Karpas-422 (cell line): ENCODE data around the gene KIF23. TPM values are rescaled to one million over a fixed set of nuclear protein-coding genes. Genes with fewer than 3 reads are reported as not detected.

Source experiments
- DNase-seq: peaks from one replicate; pipeline ENCODE4 v3.0.0-alpha.2; 2015
- H2AFZ ChIP-seq: fragments of 200-600 bp; sonication (generic); 2 replicates; pipeline ENCODE4 v1.6.1; 2014; ENCODE audit warnings: antibody characterized with exemption, low read length, mixed read lengths
- H3K27ac ChIP-seq: fragments of 200-600 bp; sonication (generic); 2 replicates; pipeline ENCODE4 v1.5.1; 2014; ENCODE audit warnings: mild to moderate bottlenecking, low read length, moderate library complexity
- H3K27me3 ChIP-seq: fragments of 200-600 bp; sonication (generic); 2 replicates; pipeline ENCODE4 v1.6.1; 2014; ENCODE audit warnings: low read length, mixed read lengths
- H3K36me3 ChIP-seq: fragments of 200-600 bp; sonication (generic); 2 replicates; pipeline ENCODE4 v1.6.1; 2014; ENCODE audit warnings: low read length, mixed read lengths; ENCODE audit not compliant: insufficient read depth
- H3K4me1 ChIP-seq: fragments of 200-600 bp; sonication (generic); 2 replicates; pipeline ENCODE4 v1.6.1; 2014; ENCODE audit warnings: mild to moderate bottlenecking, low read length, mixed read lengths
- H3K4me2 ChIP-seq: fragments of 200-600 bp; sonication (generic); 2 replicates; pipeline ENCODE4 v1.6.1; 2014; ENCODE audit warnings: low read length, low read depth, mild to moderate bottlenecking; ENCODE audit not compliant: poor library complexity, severe bottlenecking
- H3K4me3 ChIP-seq: fragments of 200-600 bp; sonication (generic); 2 replicates; pipeline ENCODE4 v1.5.1; 2014; ENCODE audit warnings: mild to moderate bottlenecking, antibody characterized with exemption, low read length, mixed read lengths
- H3K79me2 ChIP-seq: fragments of 200-600 bp; sonication (generic); 2 replicates; pipeline ENCODE4 v1.6.1; 2014; ENCODE audit warnings: mild to moderate bottlenecking, low read length, mixed read lengths
- H3K9ac ChIP-seq: fragments of 200-600 bp; sonication (generic); 2 replicates; pipeline ENCODE4 v1.6.0; 2014; ENCODE audit warnings: low read length
- H3K9me2 ChIP-seq: fragments of 200-600 bp; sonication (generic), shearing (Covaris generic); replicated peaks from 2 replicates; pipeline ENCODE4 v1.6.0; 2014; ENCODE audit warnings: mild to moderate bottlenecking, low read length, moderate library complexity; ENCODE audit not compliant: insufficient read depth
- H3K9me3 ChIP-seq: fragments of 300-700, 200-600 bp; sonication (generic); 2 replicates; pipeline ENCODE4 v1.6.1; 2014; ENCODE audit warnings: low read length, mixed read lengths
- H4K20me1 ChIP-seq: fragments of 200-600 bp; sonication (generic); 2 replicates; pipeline ENCODE4 v1.6.1; 2014; ENCODE audit warnings: mild to moderate bottlenecking, antibody characterized with exemption, low read length, low read depth; ENCODE audit not compliant: insufficient read depth
- total RNA-seq: library from RNA; depleted of rRNA; stranded (reverse); fragments of >200 nt; shearing (Covaris generic); gene quantifications from 2 replicates; pipeline ENCODE4 v1.2.3, GENCODE V29; 2014; ENCODE audit warnings: low replicate concordance

Gene KIF23
- total RNA-seq, 1 experiment from 2014 or later, result 32.4 TPM

- H3K4me1 ChIP-seq, result peaks cover 7% of the 10 kb centered on the region
- no peak overlapping the region for H3K4me2 ChIP-seq
- no peak overlapping the region for H2AFZ ChIP-seq
- no peaks in the 10 kb centered on the region for H3K79me2 ChIP-seq
- no peaks in the 10 kb centered on the region for H4K20me1 ChIP-seq
- no peak overlapping the region for H3K9ac ChIP-seq
- no peak overlapping the region for H3K27ac ChIP-seq
- H3K36me3 ChIP-seq, result no peaks in the 10 kb centered on the region
- peaks cover 10% of the 10 kb centered on the region for H3K9me3 ChIP-seq
- H3K27me3 ChIP-seq, result peaks cover 6% of the 10 kb centered on the region; the same call in 1 of the 2 replicates
- H3K4me3 ChIP-seq, result no peak overlapping the region
- peak; percentile 85 for DNase-seq
- H3K9me2 ChIP-seq, result no peaks in the 10 kb centered on the region
Observed at GRCh38 chr15:69475769-69476358, 61.7 kb downstream of the KIF23 start.

DNA sequence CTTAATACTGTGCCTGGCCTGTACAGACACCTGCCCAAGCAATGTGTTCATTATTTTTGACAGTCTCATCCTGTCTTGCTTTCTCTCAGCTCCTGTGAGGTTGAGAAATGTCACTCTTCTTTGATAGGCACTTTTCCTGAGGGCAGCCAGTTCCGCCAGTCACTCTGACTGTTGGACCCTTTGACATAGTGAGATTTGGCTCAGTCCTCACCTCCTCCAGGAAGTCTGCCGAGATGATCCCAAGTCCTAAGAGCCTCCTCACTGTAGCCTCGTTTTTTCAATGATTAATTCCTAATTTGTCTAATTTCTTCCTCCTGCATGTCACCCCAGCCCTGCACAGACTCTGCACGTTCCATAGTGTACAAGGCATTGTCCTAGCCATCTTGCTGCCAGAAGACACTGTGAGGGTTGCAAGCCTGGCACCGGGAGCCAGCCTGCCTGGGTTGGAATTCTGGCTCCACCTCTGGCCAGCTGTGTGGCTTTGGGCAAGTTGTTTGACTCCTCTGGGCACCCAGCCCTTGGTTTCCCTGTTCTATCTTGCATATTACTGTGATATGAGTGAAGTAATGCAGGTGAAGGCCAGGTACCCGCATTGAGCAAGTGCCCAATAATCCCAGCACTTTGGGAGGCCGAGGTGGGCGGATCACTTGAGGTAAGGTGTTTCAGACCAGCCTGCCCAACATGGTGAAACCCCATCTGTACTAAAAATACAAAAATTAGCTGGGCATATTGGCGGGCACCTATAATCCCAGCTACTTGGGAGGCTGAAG is 62.7 kb downstream of the KIF23 start:
- no peaks in the 10 kb centered on the region for H4K20me1 ChIP-seq
- peaks cover 6% of the 10 kb centered on the region; the same call in 1 of the 2 replicates for H3K27me3 ChIP-seq
- H3K4me2 ChIP-seq, result no peak overlapping the region
- H3K9ac ChIP-seq, result no peak overlapping the region
- H3K79me2 ChIP-seq, result no peaks in the 10 kb centered on the region
- H3K9me3 ChIP-seq, result peaks cover 10% of the 10 kb centered on the region
- H3K27ac ChIP-seq, result no peak overlapping the region
- no peak overlapping the region for H2AFZ ChIP-seq
- no peak for DNase-seq
- no peak overlapping the region for H3K4me3 ChIP-seq
- no peaks in the 10 kb centered on the region for H3K36me3 ChIP-seq
- no peaks in the 10 kb centered on the region for H3K9me2 ChIP-seq
- H3K4me1 ChIP-seq, result peaks cover 7% of the 10 kb centered on the region

- DNase-seq, result peak; percentile 81
- peaks cover 6% of the 10 kb centered on the region; the same call in 1 of the 2 replicates for H3K27me3 ChIP-seq
- H3K79me2 ChIP-seq, result no peaks in the 10 kb centered on the region
- H3K4me3 ChIP-seq, result no peak overlapping the region
- no peaks in the 10 kb centered on the region for H3K36me3 ChIP-seq
- peaks cover 10% of the 10 kb centered on the region for H3K9me3 ChIP-seq
- H4K20me1 ChIP-seq, result no peaks in the 10 kb centered on the region
- H3K9ac ChIP-seq, result no peak overlapping the region
- H3K4me1 ChIP-seq, result peaks cover 7% of the 10 kb centered on the region
- H3K9me2 ChIP-seq, result no peaks in the 10 kb centered on the region
- no peak overlapping the region for H3K27ac ChIP-seq
- no peak overlapping the region for H3K4me2 ChIP-seq
- no peak overlapping the region for H2AFZ ChIP-seq
Observed at GRCh38 chr15:69478259-69478781, 64.2 kb downstream of the KIF23 start.

DNA sequence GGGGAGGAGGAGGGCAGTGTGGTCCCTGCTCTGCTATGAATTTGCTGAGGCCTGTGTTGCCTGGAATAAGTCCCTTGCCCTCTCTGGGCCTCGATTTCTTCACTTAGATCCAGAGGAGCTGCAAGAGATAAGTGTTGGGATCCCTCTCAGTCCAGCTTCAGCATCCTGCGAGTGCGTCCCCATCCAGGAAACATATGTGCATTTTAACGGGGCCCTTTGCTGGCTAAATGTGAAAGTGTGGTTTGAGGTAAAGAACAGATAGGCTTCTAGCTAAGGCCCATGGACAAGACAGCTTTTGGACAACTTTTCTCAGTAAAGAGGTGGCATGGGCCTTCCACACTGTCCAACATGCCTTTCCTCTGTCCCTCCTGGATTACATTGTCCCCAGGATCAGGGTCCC is 64.9 kb downstream of the KIF23 start:
- H2AFZ ChIP-seq, result no peak overlapping the region
- no peak for DNase-seq
- H3K4me3 ChIP-seq, result no peak overlapping the region
- H3K9ac ChIP-seq, result no peak overlapping the region
- peaks cover 8% of the 10 kb centered on the region for H3K4me1 ChIP-seq
- H3K4me2 ChIP-seq, result no peak overlapping the region
- H3K79me2 ChIP-seq, result no peaks in the 10 kb centered on the region
- H3K27ac ChIP-seq, result no peak overlapping the region
- H3K9me3 ChIP-seq, result peaks cover 10% of the 10 kb centered on the region
- H3K27me3 ChIP-seq, result peaks cover 6% of the 10 kb centered on the region; the same call in 1 of the 2 replicates
- H4K20me1 ChIP-seq, result no peaks in the 10 kb centered on the region
- no peaks in the 10 kb centered on the region for H3K36me3 ChIP-seq
- H3K9me2 ChIP-seq, result no peaks in the 10 kb centered on the region

GRCh38 chr15:69479971-69480370 is 65.8 kb downstream of the KIF23 start:
- Histone ChIP-seq H3K27ac (no peak overlapping the region), H3K79me2 (no peaks in the 10 kb centered on the region), H4K20me1 (no peaks in the 10 kb centered on the region), H3K9ac (no peak overlapping the region), H3K9me3 (peaks cover 10% of the 10 kb centered on the region), H3K4me3 (no peak overlapping the region), H3K27me3 (peaks cover 6% of the 10 kb centered on the region; the same call in 1 of the 2 replicates), H3K36me3 (no peaks in the 10 kb centered on the region), H3K9me2 (no peaks in the 10 kb centered on the region), H3K4me2 (no peak overlapping the region), H3K4me1 (peaks cover 10% of the 10 kb centered on the region), H2AFZ (no peak overlapping the region)
- DNase-seq, result no peak

DNA sequence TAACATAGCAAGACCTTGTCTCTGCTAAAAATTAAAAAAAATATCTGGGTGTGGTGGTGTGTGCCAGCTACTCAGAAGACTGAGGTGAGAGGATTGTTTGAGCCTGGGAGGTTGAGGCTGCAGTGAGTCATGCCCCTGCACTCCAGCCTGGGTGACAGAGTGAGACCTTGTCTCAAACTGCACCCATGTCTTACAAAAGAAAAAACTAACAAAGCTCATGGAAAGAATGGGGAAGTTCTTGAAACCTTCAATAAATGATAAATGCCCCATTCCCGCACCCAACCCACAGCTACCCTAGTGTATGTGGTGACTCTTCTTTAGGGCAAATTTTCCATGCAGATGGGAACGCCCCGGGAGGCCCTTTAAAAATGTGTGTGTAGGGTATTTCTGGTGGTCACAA is 66.8 kb downstream of the KIF23 start:
- no peak for DNase-seq
- H3K27me3 ChIP-seq, result peaks cover 9% of the 10 kb centered on the region; the same call in 1 of the 2 replicates
- no peak overlapping the region for H3K4me2 ChIP-seq
- H3K36me3 ChIP-seq, result no peaks in the 10 kb centered on the region
- no peaks in the 10 kb centered on the region for H4K20me1 ChIP-seq
- no peaks in the 10 kb centered on the region for H3K9me2 ChIP-seq
- peaks cover 10% of the 10 kb centered on the region for H3K4me1 ChIP-seq
- H3K79me2 ChIP-seq, result no peaks in the 10 kb centered on the region
- no peak overlapping the region for H3K27ac ChIP-seq
- no peak overlapping the region for H3K9ac ChIP-seq
- no peak overlapping the region for H3K4me3 ChIP-seq
- H2AFZ ChIP-seq, result no peak overlapping the region
- peaks cover 10% of the 10 kb centered on the region for H3K9me3 ChIP-seq

DNA sequence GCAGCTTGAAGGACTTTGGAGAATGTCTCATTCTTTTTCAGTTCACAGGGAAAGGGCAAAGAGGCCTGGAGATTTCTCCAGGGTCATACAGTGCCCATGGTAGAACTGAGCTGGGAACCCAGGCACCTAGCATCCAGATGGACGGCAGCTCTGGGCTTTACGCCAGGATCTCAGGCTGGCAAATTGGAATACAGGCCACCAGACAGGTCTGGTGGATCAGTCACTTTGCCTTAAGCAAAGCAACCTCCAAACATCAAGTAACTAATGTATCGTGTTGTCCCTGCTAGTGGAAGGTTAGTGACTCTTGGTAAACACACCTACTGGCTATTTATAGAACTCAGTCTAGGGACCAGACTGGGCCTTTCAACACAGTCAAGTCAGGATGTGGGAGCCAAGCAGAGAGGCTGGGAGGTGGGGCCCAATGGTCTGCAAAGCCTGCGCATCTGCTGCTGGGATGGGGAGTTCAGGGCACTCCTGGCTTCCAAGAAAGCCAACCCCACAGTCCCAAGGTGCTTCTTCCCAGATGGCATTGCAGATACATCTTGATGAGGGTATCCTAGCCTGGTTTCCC is 68.6 kb downstream of the KIF23 start:
- Histone ChIP-seq H3K27me3 (peaks cover 9% of the 10 kb centered on the region; the same call in 1 of the 2 replicates), H3K4me1 (peaks cover 10% of the 10 kb centered on the region), H3K4me2 (no peak overlapping the region), H4K20me1 (no peaks in the 10 kb centered on the region), H3K9me3 (peaks cover 10% of the 10 kb centered on the region), H3K36me3 (no peaks in the 10 kb centered on the region), H3K27ac (no peak overlapping the region), H2AFZ (no peak overlapping the region), H3K79me2 (no peaks in the 10 kb centered on the region), H3K4me3 (no peak overlapping the region), H3K9me2 (no peaks in the 10 kb centered on the region), H3K9ac (no peak overlapping the region)
- no peak for DNase-seq

DNA sequence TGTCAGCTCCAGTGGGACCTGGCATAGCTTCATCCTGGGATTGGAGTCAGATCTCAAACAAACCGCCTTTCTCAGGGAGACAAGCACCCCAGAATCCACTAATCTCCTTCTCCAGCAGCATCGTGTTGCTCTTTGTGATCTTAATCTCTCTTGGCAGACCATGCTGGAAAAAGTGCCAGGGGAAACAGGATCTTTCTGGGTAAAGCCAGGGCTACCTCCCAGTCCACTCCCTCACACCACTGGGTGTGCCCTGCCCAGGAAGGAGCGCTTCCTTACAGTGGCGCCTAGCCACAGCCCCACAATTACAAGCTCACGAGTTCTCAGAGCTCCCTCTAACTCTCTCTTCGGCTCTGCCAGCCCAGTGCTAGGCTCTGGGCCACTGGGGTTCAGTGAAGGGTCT is 70.7 kb downstream of the KIF23 start:
- DNase-seq, result no peak
- Histone ChIP-seq H3K36me3 (no peaks in the 10 kb centered on the region), H3K27me3 (0 out of 2 replicates have a peak, but pooled peaks cover 3% of the 10 kb centered on the region), H2AFZ (no peak overlapping the region), H3K79me2 (no peaks in the 10 kb centered on the region), H3K9me3 (peaks cover 5% of the 10 kb centered on the region), H3K9ac (no peak overlapping the region), H3K4me1 (peaks cover 3% of the 10 kb centered on the region; the same call in 1 of the 2 replicates), H4K20me1 (no peaks in the 10 kb centered on the region), H3K27ac (no peak overlapping the region), H3K4me2 (no peak overlapping the region), H3K4me3 (no peak overlapping the region), H3K9me2 (no peaks in the 10 kb centered on the region)
